Fibroblast of skin of left quadriceps (primary cell): ENCODE measurements around the gene SLC23A2.

Experiments
- DNase-seq, 2 experiments: peaks; one replicate each; pipeline ENCODE4 v3.0.0-alpha.2; 2013; ENCODE audit warnings: low read depth in 2 of 2

SLC23A2 gene

GRCh38 chr20:4814696-4815252 lies 186.5 kb downstream of the SLC23A2 start:
- DNase-seq = no peak

DNA sequence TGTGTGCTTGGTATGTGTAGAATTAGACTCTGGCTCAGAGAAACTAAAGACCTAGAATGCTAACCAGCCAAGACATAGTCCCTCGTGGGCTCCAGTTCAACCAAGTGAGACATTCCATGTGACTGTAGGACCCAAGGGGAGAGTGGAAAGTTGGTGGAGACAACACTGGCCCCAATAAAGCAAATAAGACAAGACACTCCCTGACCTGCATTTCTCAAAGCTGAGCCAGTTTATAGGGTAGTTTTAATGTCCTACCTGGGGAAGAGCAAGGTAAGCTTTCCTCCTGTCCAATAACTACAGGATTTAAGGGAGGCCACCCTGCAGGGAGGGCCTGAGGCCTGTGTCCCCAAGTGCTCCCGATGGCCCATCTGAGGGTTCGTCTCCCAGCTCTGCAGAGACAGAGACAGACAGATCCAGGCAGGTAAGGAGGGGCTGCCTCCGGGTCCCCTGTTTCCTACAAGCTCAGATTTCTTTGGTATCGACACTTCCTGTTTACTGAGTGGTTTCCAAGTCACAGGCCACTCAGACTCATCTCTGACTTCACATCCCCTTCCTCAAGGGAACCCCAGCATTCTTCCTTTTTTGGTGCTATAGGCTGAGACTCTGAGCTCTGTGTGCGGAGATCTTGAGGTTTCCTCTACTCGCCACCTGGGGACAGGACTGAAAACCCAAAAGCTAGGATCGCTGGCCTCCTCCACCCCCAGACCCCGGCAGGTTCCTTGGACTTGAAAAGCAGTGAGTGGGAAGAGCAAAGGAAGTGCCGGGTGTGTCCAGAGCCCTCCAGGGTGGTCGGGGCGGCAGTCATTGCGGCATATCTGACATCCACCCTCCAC lies 187.2 kb downstream of the SLC23A2 start:
- no peak for DNase-seq

- no peak for DNase-seq
Observed at GRCh38 chr20:4813076-4813862, 188.0 kb downstream of the SLC23A2 start.

DNA sequence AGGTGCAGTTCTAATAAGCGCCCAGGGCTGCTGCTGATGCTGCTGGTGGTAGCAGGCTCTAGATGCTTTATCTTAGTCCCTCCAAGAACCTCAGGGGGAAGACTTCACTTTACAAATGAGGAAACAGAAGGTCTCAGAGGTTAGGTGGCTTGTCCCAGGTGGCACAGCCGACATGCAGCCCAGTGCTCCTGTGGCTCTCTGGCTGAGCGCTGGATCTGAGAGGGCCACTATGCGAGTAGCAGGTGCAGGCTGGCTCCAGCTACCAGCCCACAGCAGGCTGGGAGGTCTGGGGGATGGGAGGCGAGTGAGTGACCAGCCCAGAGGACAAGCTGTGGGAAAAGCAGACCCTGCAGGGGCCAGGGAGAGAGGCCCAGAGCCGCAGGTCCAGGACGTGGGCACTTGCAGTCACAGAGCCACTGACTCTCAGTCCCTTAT lies 188.7 kb downstream of the SLC23A2 start:
- DNase-seq = no peak

- no peak for DNase-seq
Observed at GRCh38 chr20:4812216-4812615, 189.1 kb downstream of the SLC23A2 start.

GRCh38 chr20:4811661-4812181 lies 189.6 kb downstream of the SLC23A2 start:
- no peak for DNase-seq

DNA sequence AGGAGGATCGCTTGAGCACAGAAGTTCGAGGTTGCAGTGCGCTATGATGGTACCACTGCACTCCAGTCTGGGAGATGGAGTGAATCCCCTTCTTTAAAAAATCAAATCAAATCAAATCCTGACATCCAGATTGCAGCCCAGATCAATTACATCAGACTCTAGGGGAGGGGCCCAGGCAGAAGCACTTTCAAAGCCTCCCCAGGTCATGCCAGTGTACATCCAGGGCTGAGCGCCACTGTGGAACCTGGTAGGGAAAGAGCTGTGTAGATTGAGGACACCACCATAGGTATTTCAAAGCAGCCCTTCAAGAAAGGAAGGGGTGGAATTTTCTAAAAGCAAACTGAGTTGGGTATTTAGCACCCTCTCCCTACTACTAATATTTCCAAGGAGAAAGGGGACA lies 190.1 kb downstream of the SLC23A2 start:
- DNase-seq = no peak

GRCh38 chr20:4810426-4811019 lies 190.8 kb downstream of the SLC23A2 start:
- no peak for DNase-seq

DNA sequence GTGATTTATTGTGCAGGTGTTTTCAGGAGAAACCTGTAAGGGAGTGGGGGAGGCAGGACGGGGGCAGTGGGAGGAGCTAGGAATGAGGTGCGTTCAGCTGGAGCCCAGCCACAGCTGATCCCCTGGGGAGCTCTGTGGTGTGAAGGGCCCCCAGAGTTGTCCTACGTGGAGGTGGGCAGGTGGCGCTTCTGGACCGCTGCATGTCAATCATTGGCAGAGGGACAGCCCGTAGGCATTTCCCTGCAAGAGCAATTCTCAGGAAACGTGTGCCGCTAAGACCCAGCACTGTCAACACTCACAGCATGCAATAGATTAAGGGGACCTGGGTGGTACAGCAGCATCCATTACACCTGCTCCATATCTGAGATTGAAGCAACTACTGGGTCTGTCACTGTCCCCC lies 191.6 kb downstream of the SLC23A2 start:
- no peak for DNase-seq

DNA sequence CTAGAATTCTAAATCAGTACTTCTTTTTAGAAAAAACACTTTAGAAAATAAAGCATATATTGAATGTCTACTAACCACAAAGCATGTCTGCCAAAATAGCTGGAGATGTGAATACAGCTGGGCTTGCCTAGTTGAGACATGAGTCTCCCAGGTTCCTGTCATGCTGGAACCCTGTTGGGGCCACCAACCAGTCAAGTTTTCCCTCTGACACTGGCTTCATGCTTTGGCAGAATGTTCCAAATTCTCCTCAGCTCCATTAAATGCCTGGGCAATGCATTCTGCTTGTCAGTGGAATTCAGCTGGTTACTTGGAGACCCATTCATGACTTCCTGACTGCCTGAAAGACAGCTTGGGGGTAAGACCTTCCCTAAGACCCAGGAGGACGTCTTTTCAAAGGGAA lies 192.4 kb downstream of the SLC23A2 start:
- DNase-seq = no peak

- DNase-seq = no peak
Observed at GRCh38 chr20:4805663-4806449, 195.5 kb downstream of the SLC23A2 start.

DNA sequence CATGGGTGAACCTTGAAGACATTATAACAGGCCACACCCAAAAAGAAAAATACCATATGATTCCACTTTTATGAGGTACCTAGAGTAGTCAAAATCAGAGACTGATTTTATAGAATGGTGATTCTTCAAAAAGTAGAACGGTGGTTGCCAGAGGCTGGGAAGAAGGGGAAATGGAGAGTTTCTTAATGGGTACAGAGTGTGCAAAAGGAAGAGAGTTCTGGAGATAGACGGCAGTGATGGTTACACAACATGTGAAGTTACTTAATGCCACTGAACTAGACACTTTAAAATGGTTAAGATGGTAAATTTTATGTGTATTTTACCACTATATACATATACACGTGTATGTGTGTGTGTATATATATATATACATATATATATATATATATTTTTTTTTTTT lies 198.8 kb downstream of the SLC23A2 start:
- DNase-seq = no peak
